Sigmoid colon (tissue), 4 donors: ENCODE data around the gene TRPV5.

Experiments used
- EP300 ChIP-seq, 4 donors: sonication (generic); formaldehyde crosslinking; IDR thresholded peaks; one replicate each; pipeline ENCODE4 v1.6.1; 2017; ENCODE audit warnings: antibody characterized with exemption in 4 of 4
- POLR2A ChIP-seq, 2 donors: fragments of 450-650 bp; IDR thresholded peaks; one replicate each; pipeline ENCODE4 v1.6.1; 2016; ENCODE audit warnings: antibody characterized with exemption in 2 of 2, mild to moderate bottlenecking in 2 of 2, moderate library complexity in 2 of 2
- POLR2AphosphoS5 ChIP-seq, 4 donors: sonication (generic); formaldehyde crosslinking; IDR thresholded peaks; one replicate each; pipeline ENCODE4 v1.6.1; 2017; ENCODE audit warnings: antibody characterized with exemption in 4 of 4
- TF ChIP-seq, protein P1 (sequence below), 4 experiments: fragments of 450-650 bp in 3 of 4; fragments of 200-600 bp in 1 of 4; IDR thresholded peaks; one replicate each; pipeline ENCODE4 v1.5.1; 2016 to 2019; ENCODE audit warnings: antibody characterized with exemption in 4 of 4, mild to moderate bottlenecking in 3 of 4, moderate library complexity in 2 of 4

DNA sequence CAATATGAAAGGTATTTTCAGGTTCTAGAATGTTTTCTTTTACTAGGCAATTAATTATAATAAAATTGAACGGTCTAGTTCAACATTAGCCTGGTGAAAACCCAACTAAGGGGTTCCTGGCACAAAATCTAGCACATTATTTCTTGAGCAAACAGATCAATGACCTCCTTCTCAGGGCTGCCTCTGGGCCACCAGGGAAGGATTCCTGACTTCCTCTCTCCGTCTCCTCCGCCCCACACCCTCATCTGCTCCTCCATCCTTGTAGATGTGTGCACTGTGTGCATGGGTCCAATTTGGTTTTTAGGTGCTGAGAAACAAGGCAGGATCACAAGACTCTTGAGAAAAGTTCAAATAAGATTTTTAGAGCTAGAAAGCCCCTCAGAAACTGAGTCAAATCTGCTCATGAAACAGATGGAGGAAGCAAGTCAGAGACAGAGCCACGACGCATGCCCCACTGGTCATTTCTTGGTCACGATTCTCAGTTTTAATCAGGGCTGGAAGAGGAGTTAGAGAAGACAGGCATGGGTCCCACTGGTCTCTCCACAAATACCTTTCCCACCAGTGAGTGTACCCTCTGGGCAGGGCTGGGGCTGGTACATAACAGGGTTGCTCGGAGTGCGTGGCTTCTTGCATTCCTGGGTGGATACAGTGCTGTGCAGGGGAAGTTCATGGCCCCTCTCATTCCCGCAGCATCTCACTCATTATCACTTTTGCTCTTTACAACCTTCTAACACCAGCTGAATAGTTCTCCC is 51.8 kb downstream of the TRPV5 start:
- TF ChIP-seq, protein P1, sequence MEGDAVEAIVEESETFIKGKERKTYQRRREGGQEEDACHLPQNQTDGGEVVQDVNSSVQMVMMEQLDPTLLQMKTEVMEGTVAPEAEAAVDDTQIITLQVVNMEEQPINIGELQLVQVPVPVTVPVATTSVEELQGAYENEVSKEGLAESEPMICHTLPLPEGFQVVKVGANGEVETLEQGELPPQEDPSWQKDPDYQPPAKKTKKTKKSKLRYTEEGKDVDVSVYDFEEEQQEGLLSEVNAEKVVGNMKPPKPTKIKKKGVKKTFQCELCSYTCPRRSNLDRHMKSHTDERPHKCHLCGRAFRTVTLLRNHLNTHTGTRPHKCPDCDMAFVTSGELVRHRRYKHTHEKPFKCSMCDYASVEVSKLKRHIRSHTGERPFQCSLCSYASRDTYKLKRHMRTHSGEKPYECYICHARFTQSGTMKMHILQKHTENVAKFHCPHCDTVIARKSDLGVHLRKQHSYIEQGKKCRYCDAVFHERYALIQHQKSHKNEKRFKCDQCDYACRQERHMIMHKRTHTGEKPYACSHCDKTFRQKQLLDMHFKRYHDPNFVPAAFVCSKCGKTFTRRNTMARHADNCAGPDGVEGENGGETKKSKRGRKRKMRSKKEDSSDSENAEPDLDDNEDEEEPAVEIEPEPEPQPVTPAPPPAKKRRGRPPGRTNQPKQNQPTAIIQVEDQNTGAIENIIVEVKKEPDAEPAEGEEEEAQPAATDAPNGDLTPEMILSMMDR (IDR thresholded peaks at IDR 0.05), result no peak
- TF ChIP-seq POLR2A (IDR thresholded peaks at IDR 0.05) (no peak), POLR2AphosphoS5 (IDR thresholded peaks at IDR 0.05) (no peak), EP300 (IDR thresholded peaks at IDR 0.05) (no peak)
